Spleen (tissue), 7 donors: ENCODE results near the gene XIRP2.

Experiments used
- CTCF ChIP-seq, 11 experiments: fragments of 200-600 bp in 7 of 11; fragments of 450-650 bp in 4 of 11; sonication (generic) in 4 of 11; IDR thresholded peaks in 8 of 11; conservative IDR thresholded peaks in 3 of 11; 1 replicate in 7 of 11; 2 replicates in 4 of 11; pipeline versions ENCODE4 v1.4.0 to v1.8.0; 2016 to 2021; ENCODE audit warnings: antibody characterized with exemption in 11 of 11, inconsistent platforms in 4 of 11, mild to moderate bottlenecking in 1 of 11
- POLR2AphosphoS5 ChIP-seq, 3 donors: sonication (generic); formaldehyde crosslinking; IDR thresholded peaks; one replicate each; pipeline ENCODE4 v1.5.1; 2017; ENCODE audit warnings: antibody characterized with exemption in 3 of 3
- donor health status: DM: no; HTN: no; CAD: no; lungs with moderate emphysema.
- donor health status: DM: no; HTN: no; CAD: no.
- donor health status: DM: no; HTN: no; CAD: no.

GRCh38 chr2:166958986-166959481 lies 70.8 kb downstream of the XIRP2 start:
- TF ChIP-seq POLR2AphosphoS5 (IDR thresholded peaks at IDR 0.05) (no peak), CTCF (IDR thresholded peaks at IDR 0.05 in 8 of 11, conservative IDR thresholded peaks at IDR 0.05 in 3 of 11) (no peak)
